ENCODE measurements around the gene PPP1R1A.

PPP1R1A gene

DNA sequence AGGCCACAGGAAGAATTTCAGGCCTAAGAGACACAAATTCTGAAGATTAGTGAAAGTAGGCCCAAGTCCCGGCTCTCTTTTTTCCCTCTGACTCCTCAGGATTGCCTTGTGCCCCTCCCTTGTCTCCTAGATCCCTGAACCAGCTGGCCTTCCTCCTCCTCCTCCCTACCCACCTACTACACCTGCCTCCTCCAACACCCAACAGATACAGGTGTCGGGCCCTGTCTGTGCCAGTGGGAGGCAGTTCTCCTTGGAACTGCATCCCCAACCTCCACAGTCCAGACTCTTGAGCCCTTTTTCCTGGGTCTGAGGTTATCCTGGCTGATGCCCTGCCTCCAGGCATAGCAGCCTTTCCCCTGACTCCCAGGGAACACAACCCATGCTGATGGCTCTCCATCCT is 1.8 kb downstream of the PPP1R1A start:
- Histone ChIP-seq H3K27ac (ENCODE audit: low read length) (no peak overlapping the region), H2AFZ (ENCODE audit: low read depth, low read length) (no peak overlapping the region), H3K36me3 (ENCODE audit: insufficient read depth, low read length) (no peaks in the 10 kb centered on the region), H3K9ac (ENCODE audit: low read depth, low read length) (no peak overlapping the region), H3K4me3 (ENCODE audit: low read depth in 1 of 2, low read length in 2 of 2) (no peak overlapping the region), H4K20me1 (ENCODE audit: insufficient read depth, low read length) (no peaks in the 10 kb centered on the region), H3K27me3 (ENCODE audit: insufficient read depth, low read length, poor library complexity) (peaks cover 18% of the 10 kb centered on the region), H3K9me3 (ENCODE audit: insufficient read depth, low read length, severe bottlenecking) (no peaks in the 10 kb centered on the region), H3K4me1 (ENCODE audit: insufficient read depth, low read length) (no peaks in the 10 kb centered on the region), H3K4me2 (ENCODE audit: insufficient read depth, low read length) (no peak overlapping the region), H3K79me2 (ENCODE audit: insufficient read depth, low read length) (no peaks in the 10 kb centered on the region)
- TF ChIP-seq EZH2 (IDR thresholded peaks at IDR 0.05; ENCODE audit: borderline replicate concordance, low read depth, low read length, severe bottlenecking) (no peak), CTCF (IDR thresholded peaks at IDR 0.05; ENCODE audit: borderline replicate concordance, extremely low read depth, low read length, poor library complexity, severe bottlenecking) (no peak)
- ATAC-seq (ENCODE audit: insufficient read depth, low read depth) = no peak
- DNase-seq = no peak

GRCh38 chr12:54585243-54585642 is 3.2 kb downstream of the PPP1R1A start:
- H2AFZ ChIP-seq (ENCODE audit: low read depth, low read length) = no peak overlapping the region
- TF ChIP-seq CTCF (IDR thresholded peaks at IDR 0.05; ENCODE audit: borderline replicate concordance, extremely low read depth, low read length, poor library complexity, severe bottlenecking) (no peak), EZH2 (IDR thresholded peaks at IDR 0.05; ENCODE audit: borderline replicate concordance, low read depth, low read length, severe bottlenecking) (no peak)
- H3K27ac ChIP-seq (ENCODE audit: low read length) = no peak overlapping the region
- ATAC-seq (ENCODE audit: insufficient read depth, low read depth) = no peak
- peaks cover 8% of the 10 kb centered on the region for H3K27me3 ChIP-seq (ENCODE audit: insufficient read depth, low read length, poor library complexity)
- H3K4me2 ChIP-seq (ENCODE audit: insufficient read depth, low read length) = no peak overlapping the region
- H3K36me3 ChIP-seq (ENCODE audit: insufficient read depth, low read length) = no peaks in the 10 kb centered on the region
- H3K79me2 ChIP-seq (ENCODE audit: insufficient read depth, low read length) = no peaks in the 10 kb centered on the region
- H4K20me1 ChIP-seq (ENCODE audit: insufficient read depth, low read length) = no peaks in the 10 kb centered on the region
- H3K4me1 ChIP-seq (ENCODE audit: insufficient read depth, low read length) = no peaks in the 10 kb centered on the region
- no peak overlapping the region for H3K9ac ChIP-seq (ENCODE audit: low read depth, low read length)
- DNase-seq = no peak
- no peaks in the 10 kb centered on the region for H3K9me3 ChIP-seq (ENCODE audit: insufficient read depth, low read length, severe bottlenecking)
- no peak overlapping the region for H3K4me3 ChIP-seq (ENCODE audit: low read depth in 1 of 2, low read length in 2 of 2)

- H3K4me1 ChIP-seq (ENCODE audit: insufficient read depth, low read length) = peaks cover 5% of the 10 kb centered on the region
- H3K27me3 ChIP-seq (ENCODE audit: insufficient read depth, low read length, poor library complexity) = peaks cover 8% of the 10 kb centered on the region
- no peak overlapping the region for H2AFZ ChIP-seq (ENCODE audit: low read depth, low read length)
- no peak overlapping the region for H3K9ac ChIP-seq (ENCODE audit: low read depth, low read length)
- no peaks in the 10 kb centered on the region for H3K9me3 ChIP-seq (ENCODE audit: insufficient read depth, low read length, severe bottlenecking)
- ATAC-seq (ENCODE audit: insufficient read depth, low read depth) (no peak), DNase-seq (no peak)
- H3K79me2 ChIP-seq (ENCODE audit: insufficient read depth, low read length) = no peaks in the 10 kb centered on the region
- H3K36me3 ChIP-seq (ENCODE audit: insufficient read depth, low read length) = no peaks in the 10 kb centered on the region
- TF ChIP-seq CTCF (IDR thresholded peaks at IDR 0.05; ENCODE audit: borderline replicate concordance, extremely low read depth, low read length, poor library complexity, severe bottlenecking) = no peak
- no peak for TF ChIP-seq EZH2 (IDR thresholded peaks at IDR 0.05; ENCODE audit: borderline replicate concordance, low read depth, low read length, severe bottlenecking)
- H4K20me1 ChIP-seq (ENCODE audit: insufficient read depth, low read length) = no peaks in the 10 kb centered on the region
- no peak overlapping the region for H3K4me2 ChIP-seq (ENCODE audit: insufficient read depth, low read length)
- H3K27ac ChIP-seq (ENCODE audit: low read length) = no peak overlapping the region
- no peak overlapping the region for H3K4me3 ChIP-seq (ENCODE audit: low read depth in 1 of 2, low read length in 2 of 2)
These were observed 4.3 kb downstream of the PPP1R1A start for GRCh38 chr12:54584128-54584527.

GRCh38 chr12:54583726-54584125 is 4.7 kb downstream of the PPP1R1A start:
- Histone ChIP-seq H2AFZ (ENCODE audit: low read depth, low read length) (no peak overlapping the region), H3K27ac (ENCODE audit: low read length) (no peak overlapping the region), H3K27me3 (ENCODE audit: insufficient read depth, low read length, poor library complexity) (peaks cover 8% of the 10 kb centered on the region), H3K4me2 (ENCODE audit: insufficient read depth, low read length) (no peak overlapping the region), H3K9ac (ENCODE audit: low read depth, low read length) (no peak overlapping the region), H3K79me2 (ENCODE audit: insufficient read depth, low read length) (no peaks in the 10 kb centered on the region), H3K36me3 (ENCODE audit: insufficient read depth, low read length) (no peaks in the 10 kb centered on the region), H4K20me1 (ENCODE audit: insufficient read depth, low read length) (no peaks in the 10 kb centered on the region), H3K4me1 (ENCODE audit: insufficient read depth, low read length) (peaks cover 5% of the 10 kb centered on the region), H3K9me3 (ENCODE audit: insufficient read depth, low read length, severe bottlenecking) (no peaks in the 10 kb centered on the region), H3K4me3 (ENCODE audit: low read depth in 1 of 2, low read length in 2 of 2) (no peak overlapping the region)
- DNase-seq (no peak), ATAC-seq (ENCODE audit: insufficient read depth, low read depth) (no peak)
- TF ChIP-seq CTCF (IDR thresholded peaks at IDR 0.05; ENCODE audit: borderline replicate concordance, extremely low read depth, low read length, poor library complexity, severe bottlenecking) (no peak), EZH2 (IDR thresholded peaks at IDR 0.05; ENCODE audit: borderline replicate concordance, low read depth, low read length, severe bottlenecking) (no peak)

Data from DND-41 (cell line).